AG04450 (cell line): ENCODE measurements around the gene PDSS1. TPM values are rescaled to one million over a fixed set of nuclear protein-coding genes. Genes with fewer than 3 reads are reported as not detected.

Source experiments
- CTCF ChIA-PET: fragments of 300-600, 350-600 bp; formaldehyde crosslinking; extraction: SDS; loops from one replicate; lab custom pipeline; 2022; ENCODE audit warnings: antibody characterized with exemption, inconsistent platforms; lab: Charles Lee
- POLR2A ChIA-PET: fragments of 350-600 bp; formaldehyde crosslinking; extraction: SDS; loops from one replicate; lab custom pipeline; 2021; ENCODE audit warnings: antibody characterized with exemption, inconsistent platforms; lab: Yijun Ruan, JAX
- DNase-seq: peaks from one replicate; pipeline ENCODE4 v3.0.0-alpha.2; 2011; ENCODE audit warnings: low read depth, low spot score
- H3K27ac ChIP-seq: one replicate; pipeline ENCODE4 v1.5.1; 2012; ENCODE audit warnings: low read depth, low read length, control low read depth
- H3K27me3 ChIP-seq: one replicate; pipeline ENCODE4 v1.6.0; 2012; ENCODE audit warnings: low read length; ENCODE audit not compliant: control insufficient read depth, insufficient read depth
- H3K4me3 ChIP-seq: 2 replicates; pipeline ENCODE4 v1.5.1; 2011; ENCODE audit warnings: mild to moderate bottlenecking, low read depth, low read length, control low read depth
- H3K9me3 ChIP-seq: 2 replicates; pipeline ENCODE4 v1.5.1; 2012; ENCODE audit warnings: low read length; ENCODE audit not compliant: control insufficient read depth, insufficient read depth
- polyA plus RNA-seq: library from polyadenylated mRNA; depleted of rRNA; stranded (reverse); fragments of >200 nt; gene quantifications from 2 replicates; pipeline ENCODE4 v1.2.3, GENCODE V29; 2011
- TF ChIP-seq, protein P1 (sequence below): IDR thresholded peaks from 2 replicates; pipeline ENCODE4 v1.5.1; 2011; ENCODE audit warnings: low read depth, low read length, control low read depth, inconsistent platforms

Gene PDSS1
- polyA plus RNA-seq, 1 experiment: 10.4 TPM

DNA sequence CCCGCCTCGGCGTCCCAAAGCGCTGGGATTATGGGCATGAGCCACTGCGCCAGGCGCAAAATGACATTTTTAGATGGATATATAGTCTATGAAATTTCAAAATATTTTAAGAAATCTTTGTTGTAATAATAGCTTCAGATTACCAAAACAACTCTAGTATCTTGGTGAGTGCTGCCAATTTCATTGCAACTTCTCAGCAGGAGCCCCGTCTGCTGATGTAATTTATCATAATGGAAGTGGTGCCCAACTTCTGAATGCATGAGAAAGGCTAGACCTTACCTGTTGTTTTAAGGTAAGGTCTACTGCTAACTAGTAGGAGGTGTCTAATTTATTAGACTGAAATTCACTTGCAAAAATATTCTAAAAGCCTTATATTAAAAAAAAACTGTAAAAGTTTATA is 20.0 kb downstream of the PDSS1 start:
- Histone ChIP-seq H3K27me3 (no peaks in the 10 kb centered on the region), H3K27ac (no peak overlapping the region), H3K9me3 (no peaks in the 10 kb centered on the region), H3K4me3 (no peak overlapping the region)
- TF ChIP-seq, protein P1, sequence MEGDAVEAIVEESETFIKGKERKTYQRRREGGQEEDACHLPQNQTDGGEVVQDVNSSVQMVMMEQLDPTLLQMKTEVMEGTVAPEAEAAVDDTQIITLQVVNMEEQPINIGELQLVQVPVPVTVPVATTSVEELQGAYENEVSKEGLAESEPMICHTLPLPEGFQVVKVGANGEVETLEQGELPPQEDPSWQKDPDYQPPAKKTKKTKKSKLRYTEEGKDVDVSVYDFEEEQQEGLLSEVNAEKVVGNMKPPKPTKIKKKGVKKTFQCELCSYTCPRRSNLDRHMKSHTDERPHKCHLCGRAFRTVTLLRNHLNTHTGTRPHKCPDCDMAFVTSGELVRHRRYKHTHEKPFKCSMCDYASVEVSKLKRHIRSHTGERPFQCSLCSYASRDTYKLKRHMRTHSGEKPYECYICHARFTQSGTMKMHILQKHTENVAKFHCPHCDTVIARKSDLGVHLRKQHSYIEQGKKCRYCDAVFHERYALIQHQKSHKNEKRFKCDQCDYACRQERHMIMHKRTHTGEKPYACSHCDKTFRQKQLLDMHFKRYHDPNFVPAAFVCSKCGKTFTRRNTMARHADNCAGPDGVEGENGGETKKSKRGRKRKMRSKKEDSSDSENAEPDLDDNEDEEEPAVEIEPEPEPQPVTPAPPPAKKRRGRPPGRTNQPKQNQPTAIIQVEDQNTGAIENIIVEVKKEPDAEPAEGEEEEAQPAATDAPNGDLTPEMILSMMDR: no peak
- no peak for DNase-seq
- ChIA-PET POLR2A (no interaction called here), CTCF (interaction anchor here (2.9 kb wide), 1 partner anchor 9 kb away, joined by 17 read pairs; no protein-coding TSS in a partner anchor)

DNA sequence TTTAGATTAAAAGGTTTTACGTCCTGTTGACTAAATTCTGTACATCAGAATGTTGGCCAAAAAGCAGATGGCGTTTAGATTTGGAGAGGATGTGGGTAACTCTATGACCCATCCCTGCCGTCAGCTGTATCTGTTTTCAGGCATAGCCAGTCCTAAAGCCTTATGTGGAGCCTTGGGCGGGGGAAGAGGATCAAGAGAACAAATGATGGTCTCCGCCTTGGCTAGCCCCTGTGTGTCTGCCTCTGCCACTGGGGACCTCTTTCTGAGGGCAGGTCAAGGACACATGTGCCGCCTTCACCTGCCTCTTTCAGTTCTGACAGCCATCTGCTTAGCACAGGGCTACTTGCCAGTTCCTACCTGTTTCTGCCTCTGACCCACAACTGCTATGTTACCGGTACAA is 24.1 kb downstream of the PDSS1 start:
- H3K9me3 ChIP-seq: no peaks in the 10 kb centered on the region
- TF ChIP-seq, protein P1: no peak
- POLR2A ChIA-PET: no interaction called here
- DNase-seq: no peak
- no peaks in the 10 kb centered on the region for H3K27me3 ChIP-seq
- no peak overlapping the region for H3K4me3 ChIP-seq
- CTCF ChIA-PET: interaction anchor here (9.4 kb wide), 1 partner anchor 160 kb away, joined by 375 read pairs; no protein-coding TSS in a partner anchor
- no peak overlapping the region for H3K27ac ChIP-seq

DNA sequence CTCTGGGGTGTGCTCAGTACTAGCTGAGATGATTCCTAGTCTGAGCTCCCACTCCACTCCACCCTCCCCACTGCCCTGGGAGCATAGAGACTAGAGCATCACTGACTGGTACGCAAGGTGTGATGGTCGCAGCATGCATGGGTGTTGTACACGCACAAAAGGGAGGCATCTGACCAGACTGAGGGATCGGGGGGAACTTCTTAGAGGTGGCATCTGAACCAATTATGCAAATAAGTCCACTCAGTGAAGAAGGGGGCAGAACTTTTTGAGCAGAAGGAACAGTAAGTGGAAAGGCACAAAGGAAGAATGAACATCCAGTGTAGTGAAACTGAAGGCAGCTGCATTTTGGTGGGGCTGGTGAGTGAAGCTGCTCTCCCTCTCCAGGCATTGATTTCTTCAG is 25.5 kb downstream of the PDSS1 start:
- ChIA-PET POLR2A (interaction anchor here (0.5 kb wide), 1 partner anchor 149 kb away, joined by 3 read pairs; no protein-coding TSS in a partner anchor), CTCF (interaction anchor here (0.7 to 9.4 kb wide), 2 partner anchors 139 to 159 kb away, joined by 3 to 375 read pairs; no protein-coding TSS in a partner anchor)
- H3K9me3 ChIP-seq: no peaks in the 10 kb centered on the region
- no peak overlapping the region for H3K27ac ChIP-seq
- no peak for DNase-seq
- no peaks in the 10 kb centered on the region for H3K27me3 ChIP-seq
- no peak overlapping the region for H3K4me3 ChIP-seq
- TF ChIP-seq, protein P1: no peak

DNA sequence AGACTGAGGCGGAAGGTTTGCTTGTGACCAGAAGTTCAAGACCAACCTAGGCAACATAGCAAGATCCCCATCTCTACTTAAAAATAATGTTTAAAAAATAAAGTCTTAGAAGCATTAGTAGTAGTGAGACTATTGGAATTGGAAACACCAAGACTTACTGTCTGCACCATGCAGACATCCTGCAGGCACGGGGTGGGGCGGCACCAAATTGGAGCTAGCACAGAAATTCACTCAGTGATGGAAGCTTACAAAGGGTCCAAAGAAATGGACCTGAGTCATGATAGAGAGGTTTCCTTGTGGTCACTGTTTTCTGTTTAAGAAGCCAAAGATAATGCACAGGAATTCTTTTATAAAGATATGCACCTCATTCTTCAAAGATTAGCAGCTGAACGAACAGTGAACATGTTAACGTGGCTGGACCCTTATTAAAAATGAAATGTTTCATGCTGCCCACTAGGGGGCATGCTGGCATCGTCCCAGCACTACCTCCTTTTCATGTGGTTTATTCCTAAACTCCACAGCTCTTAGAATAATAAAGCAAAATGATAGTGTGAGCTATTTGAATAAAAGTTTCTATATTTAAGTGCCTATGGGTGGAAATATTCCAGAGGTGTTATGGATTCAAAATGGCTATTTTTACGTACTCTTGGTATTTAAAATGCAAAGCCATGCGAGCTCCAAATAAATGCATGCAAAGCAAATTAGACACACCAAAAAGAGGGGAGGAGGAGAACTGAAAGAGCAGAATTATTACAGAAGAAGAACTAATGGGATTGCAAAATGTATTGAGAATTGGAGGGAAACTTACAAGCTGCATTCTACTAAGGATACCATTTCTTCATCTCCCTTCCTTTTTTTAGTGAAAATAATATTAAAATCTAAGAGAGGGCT is 28.6 kb downstream of the PDSS1 start:
- peak; percentile 55 for DNase-seq
- Histone ChIP-seq H3K27me3 (no peaks in the 10 kb centered on the region), H3K27ac (no peak overlapping the region), H3K9me3 (no peaks in the 10 kb centered on the region), H3K4me3 (no peak overlapping the region)
- ChIA-PET POLR2A (interaction anchor here (0.7 to 1.0 kb wide), 2 partner anchors 125 to 135 kb away, joined by 3 to 6 read pairs; partner anchors contain the start of gene ABI1), CTCF (interaction anchor here (0.5 to 9.4 kb wide), 49 partner anchors 9 to 1232 kb away, joined by 3 to 375 read pairs (median 6); partner anchors contain the start of genes ABI1 and PDSS1)
- TF ChIP-seq, protein P1: peak; percentile 84

DNA sequence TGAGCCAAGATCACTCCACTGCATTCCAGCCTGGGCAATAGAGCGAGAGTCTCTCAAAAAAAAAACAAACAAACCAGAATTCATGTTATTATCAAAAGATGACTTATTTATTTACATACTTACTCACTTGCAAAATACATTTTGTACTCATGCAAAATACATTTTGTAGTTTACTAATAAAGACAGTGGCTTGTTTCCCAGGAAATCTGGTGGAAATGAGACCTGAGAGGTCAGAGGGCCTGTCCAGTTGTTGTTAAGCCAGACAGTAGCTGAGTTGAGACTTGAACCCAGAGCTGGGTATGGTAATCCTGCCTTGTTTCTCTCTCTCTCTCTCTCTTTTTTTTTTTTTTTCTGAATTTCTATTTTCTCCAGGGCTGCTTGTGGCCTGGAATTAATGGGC is 29.5 kb downstream of the PDSS1 start:
- H3K27ac ChIP-seq: no peak overlapping the region
- no peak for DNase-seq
- H3K4me3 ChIP-seq: no peak overlapping the region
- CTCF ChIA-PET: interaction anchor here (0.7 to 9.4 kb wide), 24 partner anchors 8 to 721 kb away, joined by 3 to 375 read pairs (median 7); partner anchors contain the start of gene ABI1
- TF ChIP-seq, protein P1: no peak
- H3K27me3 ChIP-seq: no peaks in the 10 kb centered on the region
- POLR2A ChIA-PET: no interaction called here
- no peaks in the 10 kb centered on the region for H3K9me3 ChIP-seq
